Right ventricle myocardium inferior (tissue), 1 donor: ENCODE measurements around the gene TBC1D4. TPM values are rescaled to one million over a fixed set of nuclear protein-coding genes. Genes with fewer than 3 reads are reported as not detected.
"Not testable (repeated sequence)": the region's sequence is repeated elsewhere in the genome, so short reads cannot be mapped to it uniquely, and the experiment has no call there.

Experiments used
- ATAC-seq: fragments of 200-7000 bp; cut with Tn5 transposase; one replicate; pipeline ENCODE4 v1.9.1; 2020; ENCODE audit warnings: mild to moderate bottlenecking, moderate library complexity
- DNase-seq: peaks from one replicate; pipeline ENCODE4 v3.0.0; 2021; ENCODE audit errors: missing footprints
- intact Hi-C: fragments of 100-400 bp; cut with DNase I; formaldehyde crosslinking; loops from one replicate; pipeline ENCODE4 v1.11.0; 2022
- total RNA-seq: library from RNA; stranded (reverse); fragmentation: NEBNext Ultra II Directional; extraction: Animal tissue kit (Norgen Biotek cat#: 25700); gene quantifications from one replicate; pipeline ENCODE4 v1.2.1, GENCODE V29; 2021
- donor health status: DM: no; HTN: yes; CAD: no; lungs with severe emphysema.

Gene TBC1D4
- total RNA-seq, 1 donor from 2014 or later = 86.8 TPM

DNA sequence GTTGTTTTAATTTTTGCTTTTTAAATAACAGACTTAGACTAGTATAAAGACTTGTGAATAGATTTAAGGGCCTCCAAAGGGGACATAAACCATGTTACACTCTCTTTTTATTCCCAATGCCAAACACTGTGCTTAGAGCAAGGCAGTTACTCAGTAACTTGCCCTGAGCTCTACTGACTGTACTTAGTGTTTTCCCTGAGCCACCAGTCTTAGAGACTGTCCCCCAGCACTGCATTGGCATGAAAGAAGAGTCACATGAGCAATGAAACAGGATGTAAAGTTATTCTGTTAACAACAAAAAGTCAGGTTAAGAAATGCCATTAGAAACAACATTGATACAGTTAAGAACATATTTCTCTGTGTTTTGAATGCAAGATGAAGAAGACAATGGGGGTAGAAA, 187.9 kb downstream of the TBC1D4 start:
- intact Hi-C loops = no loop called here
- no peak for ATAC-seq
- no peak for DNase-seq

DNA sequence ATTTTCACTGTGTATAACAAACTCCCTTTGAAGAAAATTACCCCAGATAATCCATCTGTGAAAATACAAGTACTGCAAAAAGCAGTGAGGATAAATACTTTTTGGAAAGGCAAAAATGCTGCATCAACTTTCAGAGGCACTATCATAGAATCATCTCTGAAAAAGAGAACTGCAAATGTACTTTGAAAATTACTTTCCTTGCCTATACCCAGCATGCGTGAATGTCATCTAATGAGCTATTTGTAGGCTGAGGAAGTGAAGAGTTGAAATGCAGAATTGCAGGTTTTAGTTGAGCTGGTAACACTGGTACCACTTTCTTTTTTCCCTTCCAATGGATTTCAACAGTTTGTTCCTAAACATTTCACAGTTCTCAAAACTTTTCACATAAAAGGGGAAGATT, 196.7 kb downstream of the TBC1D4 start:
- no peak for ATAC-seq
- intact Hi-C loops = no loop called here
- DNase-seq = no peak

DNA sequence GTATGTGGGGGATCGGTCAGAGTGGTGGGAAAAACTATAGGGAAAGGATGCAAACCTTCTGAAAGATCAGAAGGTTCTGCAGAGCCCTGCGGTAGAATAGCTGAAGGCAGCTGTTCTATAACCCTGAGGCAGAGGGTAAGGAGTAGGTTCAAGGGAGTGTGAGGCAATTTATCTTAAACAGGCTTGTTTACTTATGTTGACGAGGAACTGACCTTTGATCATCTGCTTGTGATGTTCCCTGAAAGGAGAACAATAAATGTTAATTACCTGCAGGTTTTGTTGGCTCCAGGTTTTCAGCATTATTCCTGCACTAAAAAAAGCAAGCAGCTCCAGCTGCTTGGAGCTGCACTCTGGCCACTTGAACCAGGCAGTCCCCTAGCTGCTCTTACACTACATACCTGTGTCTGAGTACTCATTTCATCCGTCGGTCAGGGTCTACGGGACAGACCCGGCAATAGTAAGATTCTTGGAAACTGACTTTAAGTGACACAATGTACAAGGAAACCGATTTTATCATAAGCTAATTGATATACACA, 202.1 kb downstream of the TBC1D4 start:
- ATAC-seq = no peak
- DNase-seq = no peak
- intact Hi-C loops = no loop called here

DNA sequence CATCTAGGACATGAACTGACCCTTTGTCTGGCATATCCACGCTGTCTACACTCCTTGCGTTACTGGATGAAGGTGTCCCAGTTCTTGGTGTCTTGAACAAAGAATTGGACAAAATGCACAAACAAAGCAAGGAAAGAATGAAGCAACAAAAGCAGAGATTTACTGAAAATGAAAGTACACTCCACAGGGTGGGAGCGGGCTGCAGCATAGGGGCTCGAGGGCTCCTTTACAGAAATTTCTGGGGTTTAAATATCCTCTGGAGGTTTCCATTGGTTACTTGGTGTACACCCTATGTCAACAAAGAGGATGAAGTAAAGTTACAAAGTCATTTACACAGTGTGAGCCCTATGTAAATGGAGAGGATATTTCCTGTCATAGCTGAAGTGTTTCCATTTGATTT, 208.3 kb downstream of the TBC1D4 start:
- DNase-seq, intact Hi-C loops: not testable (repeated sequence)

DNA sequence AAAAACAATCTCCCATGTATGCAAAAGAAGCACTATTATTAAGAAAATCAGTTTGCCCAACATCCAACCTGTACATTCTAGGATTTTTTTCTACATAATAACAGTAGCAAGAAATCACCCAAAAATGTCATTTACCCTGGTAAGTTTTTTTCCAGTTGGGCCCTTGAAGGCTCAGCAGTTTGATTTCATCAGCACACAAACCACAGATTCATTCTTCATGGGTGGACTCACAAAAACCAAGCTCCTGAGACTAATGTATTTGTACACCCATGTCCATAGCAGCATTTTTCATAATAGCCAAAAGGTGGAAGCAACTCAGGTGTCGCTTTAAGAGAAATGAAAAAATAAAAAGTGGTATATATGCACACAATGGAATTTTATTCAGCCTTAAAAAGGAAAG, 210.1 kb downstream of the TBC1D4 start:
- DNase-seq (no peak), ATAC-seq (no peak)
- intact Hi-C loops = no loop called here

More for the DNA sequence above, 208.3 kb downstream of the TBC1D4 start:
- ATAC-seq = not testable (repeated sequence)

DNA sequence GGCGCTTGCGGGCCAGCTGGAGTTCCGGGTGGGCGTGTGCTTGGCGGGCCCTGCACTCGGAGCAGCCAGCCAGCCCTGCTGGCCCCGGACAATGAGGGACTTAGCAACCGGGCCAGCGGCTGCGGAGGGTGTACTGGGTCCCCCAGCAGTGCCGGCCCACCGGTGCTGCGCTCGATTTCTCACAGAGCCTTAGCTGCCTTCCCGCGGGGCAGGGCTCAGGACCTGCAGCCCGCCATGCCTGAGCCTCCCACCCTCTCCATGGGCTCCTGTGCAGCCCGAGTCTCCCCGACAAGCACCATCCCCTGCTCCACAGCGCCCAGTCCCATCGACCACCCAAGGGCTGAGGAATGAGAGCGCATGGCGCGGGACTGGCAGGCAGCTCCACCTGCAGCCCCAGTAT, 213.5 kb downstream of the TBC1D4 start:
- DNase-seq, intact Hi-C loops, ATAC-seq: not testable (repeated sequence)

DNA sequence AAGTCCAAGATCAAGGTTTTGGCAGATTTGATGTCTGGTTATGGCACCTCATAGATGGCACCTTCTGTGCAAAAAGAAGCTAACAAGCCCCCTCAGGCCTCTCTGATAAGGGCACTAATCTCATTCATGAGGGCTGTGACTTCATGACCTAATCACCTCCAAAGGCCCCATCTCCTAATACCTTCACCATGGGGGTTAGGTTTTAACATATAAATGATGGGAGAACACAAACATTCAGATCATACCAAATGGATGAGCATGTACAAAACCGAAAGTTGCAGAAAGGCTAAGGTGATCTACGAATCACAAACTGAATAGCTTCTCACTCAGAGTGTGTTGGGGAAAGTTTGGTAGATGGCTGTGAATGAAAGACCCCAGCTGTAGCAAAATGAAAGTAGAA, 217.4 kb downstream of the TBC1D4 start:
- intact Hi-C loops = no loop called here

DNA sequence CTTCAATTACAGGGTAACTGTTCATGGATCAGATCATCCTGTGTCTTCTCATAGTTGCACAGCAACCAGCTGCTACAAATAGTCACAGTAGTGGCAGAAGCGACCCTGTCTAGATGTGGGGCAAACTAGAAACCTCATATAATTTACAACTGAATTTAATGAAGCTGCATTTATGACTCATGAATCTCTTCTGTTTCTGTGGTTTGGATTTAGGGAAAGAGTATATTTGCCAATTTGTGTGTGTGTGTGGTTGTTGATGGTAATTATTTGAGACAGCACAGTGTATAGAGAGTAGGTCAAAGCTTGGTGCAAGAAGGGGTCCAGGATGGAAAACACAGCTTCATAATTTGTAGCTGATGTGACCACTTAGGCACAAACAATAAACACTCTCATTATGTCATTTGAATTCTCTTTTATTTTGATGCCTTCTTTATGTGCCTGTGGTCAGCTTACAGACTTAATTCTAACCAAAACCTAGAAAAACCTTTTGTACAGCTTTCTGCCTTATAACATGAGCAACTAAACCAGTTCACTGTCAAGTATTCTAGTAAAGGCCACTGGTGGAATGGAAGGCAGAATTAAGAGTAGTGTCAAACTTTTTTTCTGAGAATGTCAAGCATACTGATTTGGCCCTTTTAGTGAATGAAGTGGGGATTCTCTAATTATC, 218.1 kb downstream of the TBC1D4 start:
- DNase-seq (no peak), ATAC-seq (no peak)
- intact Hi-C loops = no loop called here

More for the DNA sequence above, 217.4 kb downstream of the TBC1D4 start:
- ATAC-seq (no peak), DNase-seq (no peak)

DNA sequence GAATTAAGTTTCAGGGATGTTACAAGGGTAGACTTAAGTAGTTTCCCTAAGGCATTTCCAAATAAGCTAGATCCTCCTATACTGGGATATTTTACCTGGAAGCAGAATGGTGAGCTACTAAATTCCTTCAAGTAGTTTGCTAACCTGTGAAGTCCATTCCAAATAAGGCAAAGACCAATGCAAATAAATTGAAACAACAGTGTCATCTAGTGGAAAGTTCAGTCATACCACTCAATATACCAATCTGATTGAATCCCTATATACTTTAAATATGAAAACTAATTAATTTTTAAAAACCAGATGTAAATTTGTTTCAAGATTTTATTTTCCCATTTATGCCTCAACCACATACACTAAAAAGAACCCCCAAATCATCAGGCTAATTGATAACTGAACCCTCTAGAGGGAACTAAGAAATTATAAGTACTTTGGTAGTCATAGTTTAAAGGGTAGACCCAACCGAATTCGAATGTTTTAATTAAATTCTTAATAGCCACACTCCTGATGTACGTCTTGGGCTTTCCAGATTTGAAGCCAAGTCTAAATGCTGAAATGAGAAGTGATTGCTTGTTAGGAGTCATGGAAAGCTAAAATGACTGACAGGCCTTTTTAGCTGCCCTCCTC, 223.7 kb downstream of the TBC1D4 start:
- DNase-seq (no peak), ATAC-seq (no peak)
- intact Hi-C loops = no loop called here

DNA sequence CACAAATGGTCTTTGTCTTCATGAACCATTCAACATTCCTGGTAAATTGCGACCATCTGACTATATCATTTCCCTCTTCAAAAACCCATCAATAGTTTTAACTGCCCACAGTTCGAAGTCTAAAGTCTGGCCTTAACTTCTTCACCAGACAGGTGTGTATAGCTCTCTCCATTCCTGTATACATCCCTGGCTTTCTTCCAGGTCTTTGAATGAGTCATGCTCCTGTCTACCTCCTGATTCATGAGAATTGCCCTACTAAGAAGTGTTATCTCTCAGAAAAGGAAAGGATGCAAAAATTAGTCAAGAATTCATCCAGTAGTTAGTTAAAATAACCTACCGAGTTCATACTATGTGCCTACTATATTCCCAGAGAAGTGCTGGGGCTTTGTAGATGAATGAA, 225.0 kb downstream of the TBC1D4 start:
- DNase-seq (no peak), ATAC-seq (no peak)
- intact Hi-C loops = no loop called here

DNA sequence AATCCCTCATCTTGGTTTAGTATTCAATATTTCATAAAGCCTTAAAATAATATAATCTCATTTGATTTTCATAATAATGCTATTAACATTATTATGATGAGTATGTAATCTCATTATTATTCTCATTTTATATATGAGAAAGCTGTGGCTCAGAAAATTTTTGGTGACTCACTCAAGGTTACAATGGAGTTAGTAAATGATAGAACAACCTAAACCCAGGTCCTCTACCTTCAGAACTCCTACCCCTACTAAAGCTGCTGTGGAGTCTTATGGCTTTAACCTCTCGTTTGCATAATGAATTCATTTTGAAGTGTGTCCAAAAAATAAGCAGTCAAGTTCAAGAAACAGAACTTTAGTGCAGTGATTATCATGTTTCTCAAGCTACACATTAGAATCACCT, 226.3 kb downstream of the TBC1D4 start:
- ATAC-seq = no peak
- no peak for DNase-seq
- intact Hi-C loops = no loop called here

DNA sequence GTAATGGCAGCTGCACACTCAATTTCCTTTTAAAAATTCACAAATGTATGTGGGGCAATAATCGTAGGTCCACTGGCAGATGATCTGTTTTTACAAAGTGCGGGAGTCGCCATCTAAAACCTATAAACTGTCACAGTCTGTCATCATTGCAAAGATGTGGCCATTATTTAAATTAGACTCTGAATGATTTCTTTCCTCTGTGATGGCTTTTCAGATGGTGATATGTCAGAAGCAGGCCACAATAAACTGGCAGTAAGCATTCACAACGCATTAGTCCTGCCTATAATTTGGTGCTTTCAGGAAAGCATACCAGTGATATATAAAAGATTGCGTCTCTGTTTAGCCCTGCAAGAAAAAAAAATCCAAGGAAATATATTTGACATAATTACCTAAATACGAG, 226.8 kb downstream of the TBC1D4 start:
- ATAC-seq (no peak), DNase-seq (no peak)
- intact Hi-C loops = no loop called here

DNA sequence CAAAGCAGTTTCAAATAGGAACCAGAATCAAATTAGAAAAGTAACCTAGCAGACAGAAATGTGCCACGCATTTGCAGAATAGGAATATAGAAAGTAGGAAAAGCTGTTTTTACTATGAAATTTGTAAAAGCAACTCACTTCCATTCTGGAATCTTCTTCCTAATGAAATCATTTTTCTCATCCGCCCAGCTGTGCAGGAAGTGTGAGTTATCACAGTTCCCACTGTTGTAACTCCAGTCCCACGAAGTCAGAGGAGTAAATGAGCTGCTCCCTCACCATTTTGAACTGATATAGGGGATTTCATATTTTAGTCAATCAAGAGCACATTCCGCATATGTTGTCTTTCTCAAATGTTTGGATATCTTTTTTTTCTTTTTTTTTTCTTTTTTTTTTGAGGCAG, 230.8 kb downstream of the TBC1D4 start:
- intact Hi-C loops = no loop called here
- DNase-seq = no peak
- no peak for ATAC-seq

DNA sequence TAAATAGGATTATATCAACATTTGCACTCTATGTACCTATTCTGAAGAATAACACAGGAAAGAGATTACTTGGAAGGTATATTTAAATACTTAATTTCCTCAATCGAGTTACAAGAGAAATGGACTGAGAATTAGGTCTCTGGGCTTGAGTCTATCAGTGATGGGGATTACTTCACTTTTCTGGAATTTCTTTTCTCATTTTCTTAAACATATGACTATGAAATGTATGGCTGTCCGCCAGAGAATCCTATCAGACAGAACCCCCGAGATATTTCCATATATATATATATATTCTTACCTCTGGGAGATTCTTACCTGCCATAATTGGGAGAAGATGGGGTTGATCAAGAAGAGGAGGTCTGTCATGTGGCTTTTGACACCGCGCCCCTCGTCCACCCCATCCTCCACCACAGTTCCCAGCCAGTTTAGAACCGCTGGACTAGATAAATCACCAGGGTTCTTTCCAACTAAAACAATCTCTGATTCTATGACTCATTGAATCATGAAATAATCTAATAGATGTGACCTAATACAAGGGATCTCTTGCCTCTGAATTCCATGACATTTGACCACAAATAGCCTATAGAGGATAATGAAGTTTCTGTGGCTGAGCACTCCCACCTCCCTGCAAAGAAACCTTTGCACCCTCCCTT, 231.3 kb downstream of the TBC1D4 start:
- ATAC-seq = peak; percentile 65
- DNase-seq = no peak
- intact Hi-C loops = no loop called here

DNA sequence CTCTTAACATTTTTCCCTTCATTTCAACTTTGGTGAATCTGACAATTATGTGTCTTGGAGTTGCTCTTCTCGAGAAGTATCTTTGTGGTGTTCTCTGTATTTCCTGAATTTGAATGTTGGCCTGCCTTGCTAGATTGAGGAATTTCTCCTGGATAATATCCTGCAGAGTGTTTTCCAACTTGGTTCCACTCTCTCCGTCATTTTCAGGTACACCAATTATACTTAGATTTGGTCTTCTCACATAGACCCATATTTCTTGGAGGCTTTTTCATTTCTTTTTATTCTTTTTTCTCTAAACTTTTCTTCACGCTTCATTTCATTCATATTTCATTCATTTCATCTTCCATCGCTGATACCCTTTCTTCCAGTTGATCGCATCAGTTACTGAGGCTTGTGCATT, 236.4 kb downstream of the TBC1D4 start:
- ATAC-seq, DNase-seq, intact Hi-C loops: not testable (repeated sequence)

DNA sequence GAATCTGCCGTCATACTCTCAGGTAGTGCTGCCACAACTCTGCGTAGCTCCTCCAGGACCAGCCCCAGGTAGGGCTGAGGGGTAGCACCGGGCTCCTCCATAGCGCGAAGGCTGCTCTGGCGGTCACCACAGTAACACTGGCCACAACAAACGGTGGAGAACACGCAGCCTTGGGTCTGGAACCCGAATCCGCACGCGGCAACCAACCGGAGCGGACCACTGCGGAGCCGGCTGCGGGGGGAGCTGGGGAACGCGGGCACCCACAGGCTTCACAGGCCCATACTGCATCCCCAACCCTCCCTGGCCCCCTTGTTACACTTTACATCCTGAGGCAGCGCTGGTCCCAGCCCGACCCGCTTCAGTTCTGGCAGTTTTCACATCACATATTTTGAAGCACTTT, 241.7 kb downstream of the TBC1D4 start:
- ATAC-seq, intact Hi-C loops, DNase-seq: not testable (repeated sequence)

DNA sequence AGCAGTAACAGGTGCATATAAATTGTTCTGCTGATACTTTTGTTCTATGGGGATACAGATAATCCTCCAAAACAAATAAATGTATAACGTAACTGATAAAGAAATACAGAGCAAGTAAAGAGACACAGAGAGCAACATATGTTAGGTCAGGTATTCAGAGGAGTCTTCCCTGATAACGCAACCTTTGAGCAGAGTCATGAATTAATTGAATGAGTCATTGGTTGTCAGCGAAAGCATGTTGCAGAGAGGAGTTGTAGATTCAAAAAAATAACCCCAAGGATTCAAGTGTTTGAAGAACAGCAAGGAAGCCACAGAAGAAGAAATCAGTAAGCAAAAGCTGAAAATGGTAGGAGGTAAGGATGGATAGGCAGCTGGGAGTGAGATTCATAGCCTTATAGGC, 245.2 kb downstream of the TBC1D4 start:
- ATAC-seq = no peak
- intact Hi-C loops = no loop called here
- DNase-seq = no peak
